A549 (cell line): ENCODE results near the gene LRRC74A.

Experiments used
- CBX8 ChIP-seq: fragments of 200-600 bp; sonication (generic); IDR thresholded peaks from 2 replicates; pipeline ENCODE4 v1.6.1; 2016
- CTCF ChIP-seq: fragments of >200 bp; sonication (Bioruptor Twin); formaldehyde crosslinking; IDR thresholded peaks from 3 replicates; pipeline ENCODE4 v1.5.1; 2016
- EP300 ChIP-seq, 2 experiments: fragments of >200 bp; sonication (Bioruptor Twin); formaldehyde crosslinking; IDR thresholded peaks; 2 replicates in 1 of 2; 3 replicates in 1 of 2; pipeline ENCODE4 v1.6.1; 2016 to 2017
- JUN ChIP-seq, 2 experiments: fragments of >200 bp; sonication (Bioruptor Twin); formaldehyde crosslinking; IDR thresholded peaks; 2 replicates in 1 of 2; 3 replicates in 1 of 2; pipeline ENCODE4 v1.6.1; 2016 to 2017
- POLR2A ChIP-seq: IDR thresholded peaks from 2 replicates; pipeline ENCODE4 v1.6.1; 2012; ENCODE audit warnings: mild to moderate bottlenecking, low read length
- POLR2AphosphoS2 ChIP-seq: conservative IDR thresholded peaks from 2 replicates; pipeline ENCODE4 v1.6.1; 2012; ENCODE audit warnings: low read length, improper control_type of control experiment, inconsistent platforms
- RCOR1 ChIP-seq: fragments of 150-350 bp; IDR thresholded peaks from 2 replicates; pipeline ENCODE4 v1.6.1; 2014; ENCODE audit warnings: antibody characterized with exemption, low read length, low read depth
- REST ChIP-seq: fragments of 200-600 bp; sonication (generic); IDR thresholded peaks from 2 replicates; pipeline ENCODE4 v1.6.1; 2016; ENCODE audit warnings: antibody characterized with exemption, mild to moderate bottlenecking, moderate library complexity
- ZFP36 ChIP-seq: fragments of 450-650 bp; IDR thresholded peaks from 2 replicates; pipeline ENCODE4 v1.6.1; 2014; ENCODE audit warnings: borderline replicate concordance; ENCODE audit not compliant: partially characterized antibody

- no peak for TF ChIP-seq CTCF
- no peak for TF ChIP-seq POLR2AphosphoS2
- TF ChIP-seq RCOR1 = no peak
- TF ChIP-seq POLR2A = no peak
- no peak for TF ChIP-seq EP300 (IDR thresholded peaks at IDR 0.05)
- TF ChIP-seq REST = no peak
- TF ChIP-seq JUN (IDR thresholded peaks at IDR 0.05) = no peak
- TF ChIP-seq CBX8 = no peak
- TF ChIP-seq ZFP36 = no peak
Measured at GRCh38 chr14:76868454-76869170, 42.4 kb downstream of the LRRC74A start.
